ENCODE results near the gene SAP25.
"Not testable (repeated sequence)": the region's sequence is repeated elsewhere in the genome, so short reads cannot be mapped to it uniquely, and the experiment has no call there.

The SAP25 gene

GRCh38 chr7:100552532-100552931 lies 21.2 kb downstream of the SAP25 start:
- TF ChIP-seq TAF1 (IDR thresholded peaks at IDR 0.05; ENCODE audit: low read depth, low read length) (no peak), SPI1 (IDR thresholded peaks at IDR 0.05; ENCODE audit: low read depth, low read length) (no peak), POU2F2 (IDR thresholded peaks at IDR 0.05; ENCODE audit: low read depth, low read length) (no peak), PAX5 (IDR thresholded peaks at IDR 0.05; ENCODE audit: insufficient read depth, low read length, severe bottlenecking) (no peak), POLR2AphosphoS5 (IDR thresholded peaks at IDR 0.05; ENCODE audit: low read depth, low read length) (no peak), POLR2A (IDR thresholded peaks at IDR 0.05; ENCODE audit: low read depth, low read length) (no peak)
- DNase-seq (ENCODE audit: insufficient read length, low spot score): no peak
- no peak for FAIRE-seq

GRCh38 chr7:100548446-100548845 lies 25.3 kb downstream of the SAP25 start:
- FAIRE-seq; DNase-seq (ENCODE audit: insufficient read length, low spot score): not testable (repeated sequence)

- FAIRE-seq (no peak), DNase-seq (ENCODE audit: insufficient read length, low spot score) (no peak)
- TF ChIP-seq POLR2A (IDR thresholded peaks at IDR 0.05; ENCODE audit: low read depth, low read length) (no peak), SPI1 (IDR thresholded peaks at IDR 0.05; ENCODE audit: low read depth, low read length) (peak; percentile 63)
Measured at GRCh38 chr7:100547872-100548271, 25.8 kb downstream of the SAP25 start.

- no peak for DNase-seq (ENCODE audit: insufficient read length, low spot score)
- TF ChIP-seq POLR2AphosphoS5 (IDR thresholded peaks at IDR 0.05; ENCODE audit: low read depth, low read length): no peak
- no peak for TF ChIP-seq TAF1 (IDR thresholded peaks at IDR 0.05; ENCODE audit: low read depth, low read length)
- TF ChIP-seq POU2F2 (IDR thresholded peaks at IDR 0.05; ENCODE audit: low read depth, low read length): no peak
- TF ChIP-seq PAX5 (IDR thresholded peaks at IDR 0.05; ENCODE audit: insufficient read depth, low read length, severe bottlenecking): no peak
- TF ChIP-seq SPI1 (IDR thresholded peaks at IDR 0.05; ENCODE audit: low read depth, low read length): no peak
- TF ChIP-seq POLR2A (IDR thresholded peaks at IDR 0.05; ENCODE audit: low read depth, low read length): no peak
- FAIRE-seq: no peak
Measured at GRCh38 chr7:100546926-100547800, 26.5 kb downstream of the SAP25 start.

- FAIRE-seq (peak; percentile 5), DNase-seq (ENCODE audit: insufficient read length, low spot score) (no peak)
- TF ChIP-seq PAX5 (IDR thresholded peaks at IDR 0.05; ENCODE audit: insufficient read depth, low read length, severe bottlenecking): no peak
- TF ChIP-seq POLR2AphosphoS5 (IDR thresholded peaks at IDR 0.05; ENCODE audit: low read depth, low read length): no peak
- no peak for TF ChIP-seq TAF1 (IDR thresholded peaks at IDR 0.05; ENCODE audit: low read depth, low read length)
- no peak for TF ChIP-seq SPI1 (IDR thresholded peaks at IDR 0.05; ENCODE audit: low read depth, low read length)
- no peak for TF ChIP-seq POU2F2 (IDR thresholded peaks at IDR 0.05; ENCODE audit: low read depth, low read length)
- TF ChIP-seq POLR2A (IDR thresholded peaks at IDR 0.05; ENCODE audit: low read depth, low read length): no peak
Measured at GRCh38 chr7:100546129-100546925, 27.4 kb downstream of the SAP25 start.

GRCh38 chr7:100545360-100546128 lies 28.2 kb downstream of the SAP25 start:
- TF ChIP-seq PAX5 (IDR thresholded peaks at IDR 0.05; ENCODE audit: insufficient read depth, low read length, severe bottlenecking): no peak
- peak; percentile 75 for TF ChIP-seq SPI1 (IDR thresholded peaks at IDR 0.05; ENCODE audit: low read depth, low read length)
- TF ChIP-seq POLR2AphosphoS5 (IDR thresholded peaks at IDR 0.05; ENCODE audit: low read depth, low read length): peak; percentile 40; the same call in 1 of the 2 replicates
- peak; percentile 57; the same call in 1 of the 2 replicates for TF ChIP-seq POLR2A (IDR thresholded peaks at IDR 0.05; ENCODE audit: low read depth, low read length)
- no peak for TF ChIP-seq POU2F2 (IDR thresholded peaks at IDR 0.05; ENCODE audit: low read depth, low read length)
- TF ChIP-seq TAF1 (IDR thresholded peaks at IDR 0.05; ENCODE audit: low read depth, low read length): peak; percentile 23; the same call in 1 of the 2 replicates
- FAIRE-seq (peak; percentile 84), DNase-seq (ENCODE audit: insufficient read length, low spot score) (no peak)

DNA sequence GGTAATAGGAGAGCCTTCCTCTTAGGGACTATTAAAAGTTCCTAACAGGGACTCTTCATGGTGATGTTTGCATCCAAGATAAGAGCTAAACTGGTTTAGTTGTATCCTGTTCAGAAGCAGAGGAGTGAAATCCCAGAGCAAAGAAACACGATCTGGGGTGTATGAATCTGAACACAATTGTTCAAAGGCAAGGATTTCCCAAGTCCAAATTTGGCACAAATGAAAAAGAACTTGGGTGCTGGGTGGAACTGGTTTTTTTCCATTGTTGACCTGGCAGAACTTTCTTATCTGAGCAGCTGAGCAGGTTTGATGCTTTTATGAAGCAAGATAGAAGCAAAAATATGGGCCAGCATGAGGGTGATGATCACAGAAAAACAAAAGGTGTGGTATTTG lies 28.7 kb downstream of the SAP25 start:
- TF ChIP-seq SPI1 (IDR thresholded peaks at IDR 0.05; ENCODE audit: low read depth, low read length): no peak
- TF ChIP-seq PAX5 (IDR thresholded peaks at IDR 0.05; ENCODE audit: insufficient read depth, low read length, severe bottlenecking): no peak
- no peak for TF ChIP-seq TAF1 (IDR thresholded peaks at IDR 0.05; ENCODE audit: low read depth, low read length)
- TF ChIP-seq POLR2A (IDR thresholded peaks at IDR 0.05; ENCODE audit: low read depth, low read length): no peak; the same call in 1 of the 2 replicates
- TF ChIP-seq POU2F2 (IDR thresholded peaks at IDR 0.05; ENCODE audit: low read depth, low read length): no peak
- no peak for TF ChIP-seq POLR2AphosphoS5 (IDR thresholded peaks at IDR 0.05; ENCODE audit: low read depth, low read length)
- DNase-seq (ENCODE audit: insufficient read length, low spot score) (no peak), FAIRE-seq (no peak)

DNA sequence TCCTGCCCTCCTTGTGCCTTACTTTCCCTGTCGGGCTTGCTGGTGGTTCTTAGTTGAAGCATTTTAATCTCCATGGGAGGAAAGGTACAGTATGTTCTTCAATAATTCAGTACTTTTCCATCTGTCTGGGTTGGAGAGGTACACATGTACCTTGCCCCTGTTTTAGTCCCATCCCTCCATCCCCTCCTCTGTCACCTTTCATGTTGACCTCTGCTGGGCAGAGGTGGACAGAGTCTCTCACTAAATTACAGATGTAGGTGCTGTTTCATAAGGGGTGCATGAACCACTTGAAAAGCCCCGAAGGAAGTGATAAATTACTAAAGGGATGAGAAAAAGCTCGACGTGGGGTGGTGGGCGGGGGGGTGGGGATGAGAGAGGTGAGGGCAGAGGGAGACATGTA lies 29.3 kb downstream of the SAP25 start:
- no peak for FAIRE-seq
- DNase-seq (ENCODE audit: insufficient read length, low spot score): no peak
- TF ChIP-seq TAF1 (IDR thresholded peaks at IDR 0.05; ENCODE audit: low read depth, low read length): no peak
- no peak for TF ChIP-seq POLR2AphosphoS5 (IDR thresholded peaks at IDR 0.05; ENCODE audit: low read depth, low read length)
- TF ChIP-seq POU2F2 (IDR thresholded peaks at IDR 0.05; ENCODE audit: low read depth, low read length): no peak
- no peak for TF ChIP-seq PAX5 (IDR thresholded peaks at IDR 0.05; ENCODE audit: insufficient read depth, low read length, severe bottlenecking)
- no peak for TF ChIP-seq POLR2A (IDR thresholded peaks at IDR 0.05; ENCODE audit: low read depth, low read length)
- TF ChIP-seq SPI1 (IDR thresholded peaks at IDR 0.05; ENCODE audit: low read depth, low read length): no peak; the same call in 1 of the 2 replicates

DNA sequence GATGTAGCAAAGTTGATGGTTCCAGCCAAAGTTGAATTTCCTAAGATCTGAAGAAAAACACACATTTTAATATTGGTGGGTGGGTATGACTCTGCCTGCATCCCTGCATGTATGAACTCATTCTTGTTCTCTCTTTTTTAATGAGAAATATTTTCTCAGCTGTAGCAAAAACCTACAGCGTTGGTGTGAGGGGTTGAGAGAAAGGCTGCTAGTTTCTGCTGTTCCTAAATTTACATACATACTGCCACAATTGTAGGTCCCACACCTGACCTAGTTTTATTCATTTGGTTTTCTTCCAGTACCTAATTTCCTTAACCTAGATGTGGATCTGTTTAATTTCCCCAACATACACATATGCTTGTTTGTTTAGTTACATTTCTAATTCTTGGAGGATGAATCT lies 30.1 kb downstream of the SAP25 start:
- no peak for DNase-seq (ENCODE audit: insufficient read length, low spot score)
- TF ChIP-seq PAX5 (IDR thresholded peaks at IDR 0.05; ENCODE audit: insufficient read depth, low read length, severe bottlenecking): no peak
- no peak for FAIRE-seq

DNA sequence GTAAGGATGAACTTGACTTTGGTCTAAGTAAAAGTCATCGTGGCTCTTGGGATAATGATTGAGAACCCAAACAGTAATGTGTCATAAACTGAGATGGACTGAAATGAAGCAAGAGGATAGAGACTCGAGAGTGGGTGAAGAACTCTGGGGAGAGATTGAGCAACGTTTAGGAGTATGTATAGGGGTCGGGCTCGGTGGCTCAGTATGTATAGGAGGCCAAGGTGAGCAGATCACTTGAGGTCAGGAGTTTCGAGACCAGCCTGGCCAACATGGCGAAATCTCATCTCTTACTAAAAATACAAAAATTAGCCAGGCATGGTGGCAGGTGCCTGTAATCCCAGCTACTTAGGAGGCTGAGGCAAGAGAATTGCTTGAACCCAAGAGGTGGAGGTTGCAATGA lies 32.4 kb downstream of the SAP25 start:
- FAIRE-seq; DNase-seq (ENCODE audit: insufficient read length, low spot score): not testable (repeated sequence)
